HUES6 (cell line): ENCODE results near the gene ATG7.

Experiments used
- H3K27ac ChIP-seq: 2 replicates; pipeline ENCODE4 v1.7.0; 2013; ENCODE audit warnings: low read depth, mild to moderate bottlenecking, low read length, inconsistent platforms
- H3K27me3 ChIP-seq: 2 replicates; pipeline ENCODE4 v1.6.1; 2013; ENCODE audit warnings: low read length; ENCODE audit not compliant: control insufficient read depth, insufficient read depth
- H3K36me3 ChIP-seq: 2 replicates; pipeline ENCODE4 v1.6.1; 2013; ENCODE audit warnings: low read length; ENCODE audit not compliant: control insufficient read depth, insufficient read depth
- H3K4me1 ChIP-seq: 2 replicates; pipeline ENCODE4 v1.6.1; 2013; ENCODE audit warnings: low read length; ENCODE audit not compliant: control insufficient read depth, insufficient read depth
- H3K4me3 ChIP-seq: 2 replicates; pipeline ENCODE4 v1.5.1; 2013; ENCODE audit warnings: low read depth, low read length
- H3K9ac ChIP-seq: one replicate; pipeline ENCODE4 v1.6.1; 2013; ENCODE audit warnings: mild to moderate bottlenecking, low read length
- H3K9me3 ChIP-seq: 2 replicates; pipeline ENCODE4 v1.6.1; 2013; ENCODE audit warnings: low read depth, low read length; ENCODE audit not compliant: control insufficient read depth, insufficient read depth

ATG7 gene

DNA sequence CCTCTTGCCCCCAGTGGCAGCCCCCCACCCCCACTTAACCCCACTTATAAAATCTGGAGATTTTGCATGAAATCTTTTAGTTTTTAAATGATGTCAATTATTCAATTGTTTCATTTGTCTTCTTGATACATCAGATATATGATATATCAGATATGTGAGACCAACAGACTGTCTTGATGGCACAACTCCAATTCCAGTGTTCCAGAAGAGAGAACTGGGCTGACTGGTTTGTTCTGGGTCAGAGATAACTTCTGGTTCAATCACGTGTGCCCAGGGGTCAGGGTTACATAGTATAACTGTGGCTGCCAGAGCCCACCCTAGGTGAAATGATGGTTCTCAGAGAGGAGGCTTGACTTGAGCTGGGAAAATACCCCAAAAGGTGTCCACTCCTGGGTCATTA lies 32.4 kb upstream of the ATG7 start:
- Histone ChIP-seq H3K36me3 (no peaks in the 10 kb centered on the region), H3K4me3 (no peak overlapping the region), H3K27ac (no peak overlapping the region), H3K27me3 (no peaks in the 10 kb centered on the region), H3K9ac (no peak overlapping the region), H3K9me3 (no peaks in the 10 kb centered on the region), H3K4me1 (0 out of 2 replicates have a peak, but pooled peaks cover 3% of the 10 kb centered on the region)

DNA sequence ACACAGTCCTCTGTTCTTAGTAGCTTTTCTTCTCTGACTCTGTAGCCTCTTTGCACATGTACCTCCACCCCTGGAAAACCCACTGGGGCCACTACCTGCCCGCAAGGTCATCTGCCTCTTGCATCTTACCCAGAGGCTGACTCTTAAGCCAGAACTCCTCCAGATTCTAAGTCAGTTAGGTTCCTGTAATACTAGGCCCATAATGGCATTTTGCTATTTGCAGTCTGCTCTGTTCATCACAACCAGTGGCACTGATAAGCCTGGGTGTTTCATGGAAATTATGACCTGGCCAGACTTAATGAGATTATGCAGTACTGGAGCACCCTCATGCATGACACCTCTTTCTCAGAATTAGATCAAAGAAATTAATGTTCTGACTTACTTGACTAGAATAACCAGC lies 31.7 kb upstream of the ATG7 start:
- no peaks in the 10 kb centered on the region for H3K27me3 ChIP-seq
- H3K27ac ChIP-seq: no peak overlapping the region
- no peak overlapping the region for H3K9ac ChIP-seq
- H3K4me1 ChIP-seq: 0 out of 2 replicates have a peak, but pooled peaks cover 3% of the 10 kb centered on the region
- H3K36me3 ChIP-seq: no peaks in the 10 kb centered on the region
- no peaks in the 10 kb centered on the region for H3K9me3 ChIP-seq
- no peak overlapping the region for H3K4me3 ChIP-seq

DNA sequence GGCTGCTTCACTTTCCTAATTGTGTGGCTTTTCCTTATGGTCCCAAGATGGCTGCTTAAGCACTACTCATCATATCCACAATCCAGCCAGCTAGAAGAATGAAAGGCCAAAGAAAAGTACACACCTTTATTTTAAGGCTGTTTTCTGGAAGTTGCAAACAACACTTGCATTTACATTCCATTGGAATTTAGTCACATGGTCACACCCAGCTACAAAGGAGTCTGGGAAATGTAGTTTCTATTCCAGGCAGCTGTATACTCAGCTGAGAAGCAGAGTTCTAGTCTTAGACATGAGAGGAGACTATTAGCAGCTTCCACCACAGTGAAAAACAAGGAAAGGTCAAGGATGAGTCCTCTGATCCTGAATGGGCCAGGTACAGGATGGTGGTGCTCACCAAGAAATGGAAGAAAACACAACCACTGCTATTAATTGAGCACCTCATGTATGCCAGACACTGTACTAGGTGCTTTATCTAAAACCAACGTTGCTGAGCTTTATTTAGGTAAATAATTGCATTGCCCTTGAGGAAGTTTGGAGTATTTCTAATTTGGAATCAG lies 28.0 kb upstream of the ATG7 start:
- no peaks in the 10 kb centered on the region for H3K4me1 ChIP-seq
- H3K27ac ChIP-seq: no peak overlapping the region
- no peak overlapping the region for H3K4me3 ChIP-seq
- H3K9ac ChIP-seq: no peak overlapping the region
- H3K9me3 ChIP-seq: no peaks in the 10 kb centered on the region
- H3K27me3 ChIP-seq: no peaks in the 10 kb centered on the region
- H3K36me3 ChIP-seq: no peaks in the 10 kb centered on the region

DNA sequence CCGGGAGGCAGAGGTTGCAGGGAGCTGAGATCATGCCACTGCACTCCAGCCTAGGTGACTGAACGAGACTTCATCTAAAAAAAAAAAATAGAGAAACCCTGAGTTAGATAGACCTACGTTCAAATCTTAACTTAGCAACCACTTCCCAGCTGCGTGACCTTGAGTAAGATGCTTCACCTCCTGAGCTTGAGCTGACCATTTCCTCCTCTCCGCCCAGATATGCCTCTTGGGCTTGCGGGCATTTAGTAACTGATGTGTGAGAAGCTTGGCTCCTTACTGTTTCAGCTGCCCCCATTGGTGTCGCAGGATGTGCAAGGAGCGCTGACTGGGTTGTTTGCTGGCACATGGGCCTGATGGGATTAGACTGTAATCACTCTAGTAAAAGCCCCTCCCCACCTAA lies 26.9 kb upstream of the ATG7 start:
- H3K27ac ChIP-seq: no peak overlapping the region
- H3K27me3 ChIP-seq: no peaks in the 10 kb centered on the region
- no peak overlapping the region for H3K4me3 ChIP-seq
- no peak overlapping the region for H3K9ac ChIP-seq
- no peaks in the 10 kb centered on the region for H3K36me3 ChIP-seq
- H3K9me3 ChIP-seq: no peaks in the 10 kb centered on the region
- H3K4me1 ChIP-seq: no peaks in the 10 kb centered on the region

DNA sequence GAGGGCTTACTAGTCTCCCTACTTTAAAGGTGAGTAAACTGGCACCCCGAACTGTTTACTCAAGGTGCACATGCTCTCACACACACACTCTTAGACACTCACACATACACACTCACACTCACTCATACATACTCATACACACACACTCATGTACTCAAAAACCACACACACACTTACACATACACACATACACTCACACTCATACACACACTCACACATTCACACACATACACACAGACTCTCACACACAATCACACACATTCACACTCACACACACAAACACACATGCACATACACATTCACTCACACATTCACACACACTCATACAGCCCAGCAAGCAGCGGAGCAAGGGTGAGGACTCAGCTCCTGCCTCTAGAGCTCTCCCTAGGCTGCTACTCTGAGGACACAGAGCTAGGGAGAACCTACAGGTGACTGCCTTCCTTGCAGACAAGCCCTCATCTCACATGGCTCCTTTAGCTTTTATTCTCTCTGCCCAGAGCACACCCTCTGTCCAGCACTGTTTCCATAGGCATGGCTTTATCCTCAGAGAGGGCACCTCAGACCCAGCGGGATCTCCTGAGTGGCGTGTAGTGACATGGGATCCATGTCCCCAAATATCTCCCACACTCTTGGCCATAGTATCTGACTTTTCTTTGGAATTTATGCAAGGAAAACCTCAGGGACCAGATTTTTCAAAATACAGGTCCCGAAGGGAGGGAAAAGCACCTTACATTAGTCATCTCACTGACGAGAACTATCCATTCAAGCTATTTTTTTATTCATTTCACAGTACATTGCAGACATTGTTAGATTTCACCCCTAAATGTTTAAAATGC lies 26.2 kb upstream of the ATG7 start:
- H3K9me3 ChIP-seq: no peaks in the 10 kb centered on the region
- no peaks in the 10 kb centered on the region for H3K27me3 ChIP-seq
- no peak overlapping the region for H3K27ac ChIP-seq
- H3K36me3 ChIP-seq: no peaks in the 10 kb centered on the region
- no peak overlapping the region for H3K4me3 ChIP-seq
- no peaks in the 10 kb centered on the region for H3K4me1 ChIP-seq
- no peak overlapping the region for H3K9ac ChIP-seq

DNA sequence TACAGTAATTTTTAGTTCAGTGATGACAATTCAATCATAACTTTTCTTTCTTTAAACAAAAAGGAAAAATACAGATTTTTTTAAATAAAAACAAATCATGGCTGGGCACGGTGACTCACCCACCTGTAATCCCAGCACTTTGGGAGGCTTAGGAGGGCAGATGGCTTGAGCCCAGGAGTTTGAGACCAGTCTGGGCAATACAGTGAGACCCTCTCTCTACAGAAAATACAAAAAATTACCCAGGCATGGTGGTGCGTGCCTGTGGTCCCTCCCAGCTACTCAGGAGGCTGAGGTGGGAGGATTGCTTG lies 25.6 kb upstream of the ATG7 start:
- no peaks in the 10 kb centered on the region for H3K4me1 ChIP-seq
- no peak overlapping the region for H3K27ac ChIP-seq
- no peak overlapping the region for H3K9ac ChIP-seq
- no peaks in the 10 kb centered on the region for H3K9me3 ChIP-seq
- no peak overlapping the region for H3K4me3 ChIP-seq
- no peaks in the 10 kb centered on the region for H3K27me3 ChIP-seq
- no peaks in the 10 kb centered on the region for H3K36me3 ChIP-seq

DNA sequence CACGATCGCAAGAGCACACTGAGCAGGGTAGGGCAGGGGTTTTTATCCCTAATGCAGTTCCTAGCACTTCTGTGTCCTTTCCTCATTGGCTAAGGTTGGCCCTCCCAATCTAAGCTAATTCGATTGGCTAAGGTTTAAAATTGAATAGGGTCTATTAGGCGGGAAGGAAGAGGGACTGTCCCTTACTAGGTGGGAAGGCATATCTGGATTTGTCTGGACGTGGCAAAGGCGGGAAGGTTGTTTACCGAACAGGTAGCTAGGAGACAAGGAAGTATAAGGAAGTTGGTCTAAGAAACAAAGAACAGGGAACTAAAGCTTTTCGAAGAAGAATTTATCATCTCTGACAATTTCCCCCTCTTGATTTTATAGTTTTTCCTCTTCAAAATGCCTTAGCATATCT lies 24.8 kb upstream of the ATG7 start:
- no peak overlapping the region for H3K9ac ChIP-seq
- H3K36me3 ChIP-seq: no peaks in the 10 kb centered on the region
- H3K4me1 ChIP-seq: no peaks in the 10 kb centered on the region
- H3K4me3 ChIP-seq: no peak overlapping the region
- H3K27ac ChIP-seq: no peak overlapping the region
- no peaks in the 10 kb centered on the region for H3K27me3 ChIP-seq
- H3K9me3 ChIP-seq: no peaks in the 10 kb centered on the region

DNA sequence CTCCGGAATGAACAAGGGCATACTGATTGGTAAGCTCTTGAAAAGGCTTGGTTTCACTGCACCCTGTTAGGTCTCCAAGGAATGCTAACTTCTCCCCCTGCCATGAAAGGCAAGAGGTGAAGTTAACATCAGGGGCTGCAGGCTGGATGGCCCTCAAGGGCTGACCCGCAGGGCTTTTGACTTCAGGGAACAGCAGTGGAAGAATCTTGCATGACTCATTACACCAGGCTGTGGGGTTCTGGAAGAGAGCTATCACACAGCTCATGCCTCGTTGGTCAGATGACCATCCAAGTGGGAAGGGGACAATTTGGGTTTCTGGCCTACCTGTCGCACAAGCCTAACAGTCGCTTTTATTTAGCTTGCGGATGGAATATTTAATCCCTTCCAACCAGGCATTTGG lies 23.6 kb upstream of the ATG7 start:
- Histone ChIP-seq H3K9ac (no peak overlapping the region), H3K27me3 (no peaks in the 10 kb centered on the region; the same call in 1 of the 2 replicates), H3K4me3 (no peak overlapping the region), H3K36me3 (no peaks in the 10 kb centered on the region), H3K27ac (no peak overlapping the region), H3K9me3 (no peaks in the 10 kb centered on the region), H3K4me1 (no peaks in the 10 kb centered on the region)

DNA sequence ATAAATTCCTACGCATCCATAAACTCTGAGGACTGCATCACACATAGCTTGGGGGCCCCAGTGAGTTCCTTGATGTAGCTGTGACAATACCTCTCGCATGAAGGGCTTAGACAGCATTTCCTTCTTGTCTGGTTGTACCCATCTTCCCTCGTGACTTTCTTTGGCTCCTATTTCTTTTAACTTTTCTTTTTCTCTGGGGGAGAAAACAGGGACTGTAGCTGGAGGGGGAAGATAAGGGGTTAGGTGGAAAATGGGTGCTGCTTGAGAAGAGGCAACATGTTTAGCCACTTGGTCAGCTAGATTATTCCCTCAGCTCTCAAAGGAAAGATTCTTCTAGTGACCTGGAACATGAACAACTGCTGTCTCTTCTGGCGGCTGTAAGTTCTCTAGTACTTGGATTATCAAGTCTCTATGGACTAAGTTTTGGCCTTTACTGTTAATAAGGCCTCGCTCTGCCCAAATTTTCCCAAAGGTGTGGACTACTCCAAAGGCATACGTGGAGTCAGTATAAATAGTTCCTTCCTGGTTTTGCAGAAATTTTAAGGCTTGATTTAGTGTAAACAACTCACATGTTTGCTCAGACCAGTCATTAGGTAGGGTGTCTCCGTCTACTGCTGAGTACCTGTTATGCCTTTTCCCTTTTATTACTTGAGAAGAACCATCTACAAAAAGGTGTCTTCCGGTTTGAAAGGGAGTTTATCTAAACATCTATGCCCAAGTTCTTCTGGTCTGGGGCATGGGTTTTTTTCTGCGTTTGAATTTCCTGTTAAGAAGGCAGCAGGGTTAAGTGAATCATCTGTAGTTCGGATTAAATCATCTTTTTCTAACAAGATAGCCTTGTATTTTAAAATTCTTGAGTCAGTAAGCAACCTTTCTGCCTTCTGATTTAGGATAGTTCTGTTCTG lies 21.0 kb upstream of the ATG7 start:
- H3K9ac ChIP-seq: no peak overlapping the region
- H3K4me1 ChIP-seq: no peaks in the 10 kb centered on the region
- no peaks in the 10 kb centered on the region for H3K36me3 ChIP-seq
- no peaks in the 10 kb centered on the region; the same call in 1 of the 2 replicates for H3K27me3 ChIP-seq
- H3K9me3 ChIP-seq: 0 out of 2 replicates have a peak, but pooled peaks cover 2% of the 10 kb centered on the region
- H3K27ac ChIP-seq: no peak overlapping the region
- H3K4me3 ChIP-seq: no peak overlapping the region

DNA sequence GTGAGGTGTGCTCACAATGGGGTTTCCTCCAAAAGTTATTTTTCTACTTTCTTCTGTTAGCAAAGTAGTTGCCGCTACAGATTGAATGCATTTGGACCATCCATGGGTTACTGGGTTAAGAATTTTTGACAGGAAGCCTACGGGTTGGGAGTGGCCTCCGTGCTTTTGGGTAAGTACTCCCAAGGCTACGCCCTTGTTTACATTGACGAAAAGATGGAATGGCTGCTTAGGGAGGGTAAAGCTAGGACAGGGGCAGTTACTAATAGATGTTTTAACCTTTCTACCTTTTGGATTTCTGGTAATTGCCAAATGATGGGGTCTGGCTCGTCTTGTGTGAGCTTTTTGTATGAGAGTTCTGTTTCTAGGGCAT lies 20.4 kb upstream of the ATG7 start:
- no peaks in the 10 kb centered on the region for H3K36me3 ChIP-seq
- H3K27ac ChIP-seq: no peak overlapping the region
- no peaks in the 10 kb centered on the region for H3K4me1 ChIP-seq
- H3K27me3 ChIP-seq: no peaks in the 10 kb centered on the region; the same call in 1 of the 2 replicates
- no peak overlapping the region for H3K4me3 ChIP-seq
- H3K9ac ChIP-seq: no peak overlapping the region
- H3K9me3 ChIP-seq: 0 out of 2 replicates have a peak, but pooled peaks cover 2% of the 10 kb centered on the region

DNA sequence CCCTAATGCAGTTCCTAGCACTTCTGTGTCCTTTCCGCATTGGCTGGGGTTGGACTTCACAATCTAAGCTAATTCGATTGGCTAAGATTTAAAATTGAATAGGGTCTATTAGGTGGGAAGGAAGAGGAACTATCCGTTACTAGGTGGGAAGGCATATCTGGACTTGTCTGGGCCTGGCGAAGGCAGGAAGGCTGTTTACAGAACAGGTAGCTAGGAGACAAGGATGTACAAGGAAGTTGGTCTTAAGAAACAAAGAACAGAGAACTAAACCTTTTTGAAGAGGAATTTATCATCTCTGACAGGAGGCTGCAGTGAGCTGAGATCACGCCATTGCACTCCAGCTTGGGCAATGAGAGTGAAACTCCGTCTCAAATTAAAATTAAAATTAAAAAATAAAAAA lies 17.3 kb upstream of the ATG7 start:
- H3K4me3 ChIP-seq: no peak overlapping the region
- 0 out of 2 replicates have a peak, but pooled peaks cover 2% of the 10 kb centered on the region for H3K9me3 ChIP-seq
- no peaks in the 10 kb centered on the region; the same call in 1 of the 2 replicates for H3K27me3 ChIP-seq
- no peak overlapping the region for H3K27ac ChIP-seq
- no peaks in the 10 kb centered on the region for H3K36me3 ChIP-seq
- H3K9ac ChIP-seq: no peak overlapping the region
- no peaks in the 10 kb centered on the region for H3K4me1 ChIP-seq
